ENCODE results near the gene SEMA5B. TPM values are rescaled to one million over a fixed set of nuclear protein-coding genes. Genes with fewer than 3 reads are reported as not detected.

The SEMA5B gene
- total and polyA plus RNA-seq, 9 of the 15 experiments (the other 6 are each of a cell fraction or from before 2014, with no cell fraction given), result not detected

Other genes with a start within 250 kb of the SEMA5B start
- gene HSPBAP1, start 233.9 kb downstream of the SEMA5B start, total RNA-seq (2014; rRNA removed), result 2.3 and 2.9 TPM in 2 replicates
- gene HSPBAP1, start 233.9 kb downstream of the SEMA5B start, total RNA-seq (2014; rRNA removed; fragmentation: Illumina TruSeq; extraction: Trizol), result 4.5 and 4.8 TPM in 2 replicates
- gene HSPBAP1, start 233.9 kb downstream of the SEMA5B start, total RNA-seq (2015; rRNA removed; fragmentation: Illumina TruSeq; extraction: Trizol), result 3.5 and 3.7 TPM in 2 replicates
- 3.5 and 3.6 TPM in 2 replicates for gene HSPBAP1, start 233.9 kb downstream of the SEMA5B start, total RNA-seq (2021)
- gene HSPBAP1, start 233.9 kb downstream of the SEMA5B start, polyA plus RNA-seq (2011; rRNA removed), result 3.1 and 3.7 TPM in 2 replicates
- gene HSPBAP1, start 233.9 kb downstream of the SEMA5B start, polyA plus RNA-seq (2014; fragmentation: Illumina TruSeq; extraction: Trizol), result 3.7 and 4.4 TPM in 2 replicates
- gene HSPBAP1, start 233.9 kb downstream of the SEMA5B start, polyA plus RNA-seq (2014; fragmentation: Nextera tagmentation; extraction: Ambion mirVana), result 1 to 10 TPM; 2.1 TPM
- 3.4 and 5.0 TPM in 2 replicates for gene HSPBAP1, start 233.9 kb downstream of the SEMA5B start, polyA plus RNA-seq (2014; rRNA removed)
- gene SLC49A4, start 232.7 kb downstream of the SEMA5B start, total RNA-seq (2014; rRNA removed), result 1.0 and 1.1 TPM in 2 replicates
- gene SLC49A4, start 232.7 kb downstream of the SEMA5B start, total RNA-seq (2014; rRNA removed; fragmentation: Illumina TruSeq; extraction: Trizol), result 0.76 and 1.1 TPM in 2 replicates
- gene SLC49A4, start 232.7 kb downstream of the SEMA5B start, total RNA-seq (2015; rRNA removed; fragmentation: Illumina TruSeq; extraction: Trizol), result 0.83 and 0.94 TPM in 2 replicates
- 0.78 and 1.0 TPM in 2 replicates for gene SLC49A4, start 232.7 kb downstream of the SEMA5B start, total RNA-seq (2021)
- 0.74 and 0.91 TPM in 2 replicates for gene SLC49A4, start 232.7 kb downstream of the SEMA5B start, polyA plus RNA-seq (2011; rRNA removed)
- gene SLC49A4, start 232.7 kb downstream of the SEMA5B start, polyA plus RNA-seq (2014; fragmentation: Illumina TruSeq; extraction: Trizol), result 0.94 and 1.3 TPM in 2 replicates
- under 1 TPM; 0.15 to 0.25 TPM for gene SLC49A4, start 232.7 kb downstream of the SEMA5B start, polyA plus RNA-seq (2014; fragmentation: Nextera tagmentation; extraction: Ambion mirVana)
- 0.99 and 1.2 TPM in 2 replicates for gene SLC49A4, start 232.7 kb downstream of the SEMA5B start, polyA plus RNA-seq (2014; rRNA removed)
- gene PDIA5, start 39.3 kb upstream of the SEMA5B start, total RNA-seq (2014; rRNA removed), result 19.6 and 20.9 TPM in 2 replicates
- gene PDIA5, start 39.3 kb upstream of the SEMA5B start, total RNA-seq (2014; rRNA removed; fragmentation: Illumina TruSeq; extraction: Trizol), result 18.2 and 21.4 TPM in 2 replicates
- gene PDIA5, start 39.3 kb upstream of the SEMA5B start, total RNA-seq (2015; rRNA removed; fragmentation: Illumina TruSeq; extraction: Trizol), result 16.1 and 18.0 TPM in 2 replicates
- gene PDIA5, start 39.3 kb upstream of the SEMA5B start, total RNA-seq (2021), result 23.9 and 27.5 TPM in 2 replicates
- 29.2 and 31.8 TPM in 2 replicates for gene PDIA5, start 39.3 kb upstream of the SEMA5B start, polyA plus RNA-seq (2011; rRNA removed)
- gene PDIA5, start 39.3 kb upstream of the SEMA5B start, polyA plus RNA-seq (2014; fragmentation: Illumina TruSeq; extraction: Trizol), result 24.9 and 25.9 TPM in 2 replicates
- 1 to 10 TPM; 3.4 to 4.7 TPM for gene PDIA5, start 39.3 kb upstream of the SEMA5B start, polyA plus RNA-seq (2014; fragmentation: Nextera tagmentation; extraction: Ambion mirVana)
- gene PDIA5, start 39.3 kb upstream of the SEMA5B start, polyA plus RNA-seq (2014; rRNA removed), result 25.7 and 30.0 TPM in 2 replicates
- gene SEC22A, start 174.2 kb upstream of the SEMA5B start, total RNA-seq (2014; rRNA removed), result 9.5 and 13.3 TPM in 2 replicates
- 20.5 and 24.9 TPM in 2 replicates for gene SEC22A, start 174.2 kb upstream of the SEMA5B start, total RNA-seq (2014; rRNA removed; fragmentation: Illumina TruSeq; extraction: Trizol)
- gene SEC22A, start 174.2 kb upstream of the SEMA5B start, total RNA-seq (2015; rRNA removed; fragmentation: Illumina TruSeq; extraction: Trizol), result 18.5 and 19.5 TPM in 2 replicates
- 7.9 and 13.5 TPM in 2 replicates for gene SEC22A, start 174.2 kb upstream of the SEMA5B start, total RNA-seq (2021)
- gene SEC22A, start 174.2 kb upstream of the SEMA5B start, polyA plus RNA-seq (2011; rRNA removed), result 26.6 and 32.3 TPM in 2 replicates
- 20.0 and 24.1 TPM in 2 replicates for gene SEC22A, start 174.2 kb upstream of the SEMA5B start, polyA plus RNA-seq (2014; fragmentation: Illumina TruSeq; extraction: Trizol)
- gene SEC22A, start 174.2 kb upstream of the SEMA5B start, polyA plus RNA-seq (2014; fragmentation: Nextera tagmentation; extraction: Ambion mirVana), result 10 to 100 TPM; 35.7 to 44.5 TPM
- 13.5 and 18.6 TPM in 2 replicates for gene SEC22A, start 174.2 kb upstream of the SEMA5B start, polyA plus RNA-seq (2014; rRNA removed)

Data from K562 (cell line).